Gastroesophageal sphincter (tissue), 4 donors: ENCODE results near the gene SDHC. TPM values are rescaled to one million over a fixed set of nuclear protein-coding genes. Genes with fewer than 3 reads are reported as not detected.

Experiments
- ATAC-seq: fragments of 150-250 bp; one replicate; pipeline ENCODE4 v1.9.1; 2016; ENCODE audit warnings: mild to moderate bottlenecking, moderate library complexity
- H3K27ac ChIP-seq, 4 donors: fragments of 200-600 bp; sonication (generic) in 3 of 4; 1 replicate in 3 of 4; 2 replicates in 1 of 4; pipeline ENCODE4 v1.5.1; 2016 to 2019
- H3K27me3 ChIP-seq: fragments of 200-600 bp; sonication (generic); one replicate; pipeline ENCODE4 v1.5.1; 2019
- H3K36me3 ChIP-seq, 2 donors: fragments of 200-600 bp; sonication (generic); one replicate each; pipeline ENCODE4 v1.5.1; 2019; ENCODE audit warnings: control low read depth in 1 of 2
- H3K4me1 ChIP-seq, 3 donors: fragments of 200-600 bp; sonication (generic); 1 replicate in 2 of 3; 2 replicates in 1 of 3; pipeline ENCODE4 v1.5.1; 2016 to 2019; ENCODE audit warnings: control low read depth in 2 of 3
- H3K4me3 ChIP-seq, 2 donors: fragments of 200-600 bp; sonication (generic); one replicate each; pipeline ENCODE4 v1.5.1; 2019; ENCODE audit warnings: mild to moderate bottlenecking in 1 of 2, moderate library complexity in 1 of 2
- H3K9me3 ChIP-seq, 3 donors: fragments of 200-600 bp; sonication (generic); one replicate each; pipeline ENCODE4 v1.5.1; 2017 to 2019; ENCODE audit warnings: control low read depth in 2 of 3
- EP300 ChIP-seq: sonication (generic); formaldehyde crosslinking; IDR thresholded peaks from one replicate; pipeline ENCODE4 v1.6.1; 2017; ENCODE audit warnings: antibody characterized with exemption, mild to moderate bottlenecking
- POLR2A ChIP-seq, 2 donors: fragments of 450-650 bp; IDR thresholded peaks; one replicate each; pipeline ENCODE4 v1.6.1; 2017; ENCODE audit warnings: antibody characterized with exemption in 2 of 2, mild to moderate bottlenecking in 2 of 2, moderate library complexity in 1 of 2
- POLR2AphosphoS5 ChIP-seq: sonication (generic); formaldehyde crosslinking; IDR thresholded peaks from one replicate; pipeline ENCODE4 v1.6.1; 2017; ENCODE audit warnings: antibody characterized with exemption
- WGBS, 2 donors: methylation state at CpG; one replicate each; pipeline ENCODE4 v1.1.5; 2018; ENCODE audit warnings: low coverage in 1 of 2; 5-methylcytosine and 5-hydroxymethylcytosine counted together
- total RNA-seq, 4 donors: library from RNA; depleted of rRNA; stranded (reverse); fragments of >200 nt; gene quantifications; one replicate each; pipeline ENCODE4 v1.1.0, GENCODE V29; 2016
- TF ChIP-seq, protein P1 (sequence below), 4 experiments: fragments of 200-600 bp in 2 of 4; fragments of 450-650 bp in 2 of 4; sonication (generic) in 1 of 4; IDR thresholded peaks; one replicate each; pipeline ENCODE4 v1.5.1; 2017 to 2019; ENCODE audit warnings: antibody characterized with exemption in 4 of 4, mild to moderate bottlenecking in 2 of 4, moderate library complexity in 2 of 4

The SDHC gene
- total RNA-seq, 4 donors from 2014 or later = 7.5 to 59.1 (median 37.2) TPM

DNA sequence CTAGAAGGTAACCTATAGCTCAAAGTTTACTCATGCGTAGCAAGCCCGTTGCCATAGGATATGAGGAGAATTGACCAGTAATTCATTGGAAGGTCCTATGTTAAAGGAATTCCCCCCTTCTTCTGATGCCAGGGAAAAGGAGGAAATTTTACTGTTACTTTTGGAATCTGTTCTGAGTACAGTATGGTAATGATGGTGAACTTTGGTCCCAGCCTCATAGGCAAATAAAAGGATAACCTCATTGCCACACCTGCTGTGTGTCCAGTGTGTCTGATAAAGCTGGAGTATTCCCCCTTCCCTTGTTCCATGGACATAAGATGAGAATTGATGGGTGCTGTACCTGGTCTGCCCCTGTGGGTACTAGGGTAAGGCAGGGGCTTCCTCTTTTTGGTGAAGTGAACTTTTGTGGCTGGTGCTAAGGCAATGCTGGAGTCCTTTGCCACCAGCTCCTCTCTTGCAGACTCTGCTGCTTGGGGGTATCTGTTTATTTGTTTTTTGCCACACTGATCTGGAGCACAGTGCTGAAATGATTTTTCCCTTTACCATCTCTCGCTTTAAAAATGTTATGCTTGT, 26.6 kb upstream of the SDHC start:
- WGBS, 2 donors = 93 to 94% methylated on average over 1 to 2 of the region's 3 CpGs
- Histone ChIP-seq H3K27ac (no peak overlapping the region), H3K9me3 (no peaks in the 10 kb centered on the region), H3K36me3 (no peaks in the 10 kb centered on the region), H3K4me3 (no peak overlapping the region), H3K27me3 (no peaks in the 10 kb centered on the region), H3K4me1 (no peaks in the 10 kb centered on the region)
- TF ChIP-seq, protein P1, sequence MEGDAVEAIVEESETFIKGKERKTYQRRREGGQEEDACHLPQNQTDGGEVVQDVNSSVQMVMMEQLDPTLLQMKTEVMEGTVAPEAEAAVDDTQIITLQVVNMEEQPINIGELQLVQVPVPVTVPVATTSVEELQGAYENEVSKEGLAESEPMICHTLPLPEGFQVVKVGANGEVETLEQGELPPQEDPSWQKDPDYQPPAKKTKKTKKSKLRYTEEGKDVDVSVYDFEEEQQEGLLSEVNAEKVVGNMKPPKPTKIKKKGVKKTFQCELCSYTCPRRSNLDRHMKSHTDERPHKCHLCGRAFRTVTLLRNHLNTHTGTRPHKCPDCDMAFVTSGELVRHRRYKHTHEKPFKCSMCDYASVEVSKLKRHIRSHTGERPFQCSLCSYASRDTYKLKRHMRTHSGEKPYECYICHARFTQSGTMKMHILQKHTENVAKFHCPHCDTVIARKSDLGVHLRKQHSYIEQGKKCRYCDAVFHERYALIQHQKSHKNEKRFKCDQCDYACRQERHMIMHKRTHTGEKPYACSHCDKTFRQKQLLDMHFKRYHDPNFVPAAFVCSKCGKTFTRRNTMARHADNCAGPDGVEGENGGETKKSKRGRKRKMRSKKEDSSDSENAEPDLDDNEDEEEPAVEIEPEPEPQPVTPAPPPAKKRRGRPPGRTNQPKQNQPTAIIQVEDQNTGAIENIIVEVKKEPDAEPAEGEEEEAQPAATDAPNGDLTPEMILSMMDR (IDR thresholded peaks at IDR 0.05) = no peak
- TF ChIP-seq POLR2AphosphoS5 (no peak), EP300 (no peak), POLR2A (IDR thresholded peaks at IDR 0.05) (no peak)
- no peak for ATAC-seq

GRCh38 chr1:161290779-161291178, 23.4 kb upstream of the SDHC start:
- WGBS, 2 donors = 88 to 100% methylated on average over 1 of the region's 1 CpG
- H3K4me1 ChIP-seq = no peaks in the 10 kb centered on the region
- TF ChIP-seq EP300 (no peak), POLR2A (IDR thresholded peaks at IDR 0.05) (no peak)
- TF ChIP-seq, protein P1 (IDR thresholded peaks at IDR 0.05) = no peak
- no peak for ATAC-seq
- H3K36me3 ChIP-seq = no peaks in the 10 kb centered on the region
- no peaks in the 10 kb centered on the region for H3K9me3 ChIP-seq
- no peak overlapping the region for H3K4me3 ChIP-seq
- H3K27ac ChIP-seq = no peak overlapping the region
- H3K27me3 ChIP-seq = no peaks in the 10 kb centered on the region

DNA sequence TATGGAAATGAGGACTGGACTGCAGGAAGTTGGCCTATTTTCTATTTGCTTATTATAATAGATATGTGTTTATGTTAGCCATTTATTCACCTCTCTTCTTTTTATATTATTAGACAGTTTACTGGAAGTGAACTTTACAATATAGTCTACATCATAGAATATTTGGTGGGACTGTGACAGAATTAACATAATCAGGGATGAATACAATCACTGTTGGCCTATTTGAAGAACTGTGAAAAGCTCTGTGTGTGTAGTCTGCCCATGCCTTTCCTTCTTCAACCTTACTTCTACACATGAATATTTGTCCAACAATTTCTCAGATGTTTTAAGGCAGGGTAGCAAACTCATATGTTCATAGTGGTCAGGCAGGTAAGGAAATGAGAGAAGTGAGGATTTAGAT, 16.8 kb upstream of the SDHC start:
- TF ChIP-seq, protein P1 (IDR thresholded peaks at IDR 0.05) = no peak
- TF ChIP-seq POLR2A (IDR thresholded peaks at IDR 0.05) (no peak), EP300 (no peak), POLR2AphosphoS5 (no peak)
- H3K4me3 ChIP-seq = no peak overlapping the region
- no peaks in the 10 kb centered on the region for H3K9me3 ChIP-seq
- H3K4me1 ChIP-seq = no peaks in the 10 kb centered on the region
- no peak overlapping the region for H3K27ac ChIP-seq
- no peaks in the 10 kb centered on the region for H3K27me3 ChIP-seq
- ATAC-seq = no peak
- no peaks in the 10 kb centered on the region for H3K36me3 ChIP-seq

DNA sequence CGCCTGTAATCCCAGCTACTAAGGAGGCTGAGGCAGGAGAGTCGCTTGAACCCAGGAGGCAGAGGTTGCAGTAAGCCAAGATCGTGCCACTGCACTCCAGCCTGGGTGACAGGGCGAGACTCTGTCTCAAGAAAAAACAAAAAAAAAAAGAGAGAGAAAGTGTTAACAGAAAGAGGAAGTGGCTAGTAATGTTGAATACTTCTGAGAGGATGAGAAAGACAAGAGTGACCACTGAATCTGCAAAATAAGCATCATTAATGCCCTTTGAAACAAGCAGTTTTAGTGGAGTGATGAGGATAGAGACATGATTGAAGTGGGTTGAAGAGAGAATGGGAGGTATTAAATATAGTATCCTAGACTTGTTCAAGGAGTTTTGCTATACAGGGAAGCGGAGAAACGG, 16.1 kb upstream of the SDHC start:
- no peak overlapping the region for H3K27ac ChIP-seq
- WGBS, 2 donors = 82 to 100% methylated on average over 2 to 6 of the region's 6 CpGs
- H3K36me3 ChIP-seq = no peaks in the 10 kb centered on the region
- no peaks in the 10 kb centered on the region for H3K9me3 ChIP-seq
- ATAC-seq = no peak
- no peak overlapping the region for H3K4me3 ChIP-seq
- TF ChIP-seq POLR2A (IDR thresholded peaks at IDR 0.05) = no peak
- H3K4me1 ChIP-seq = no peaks in the 10 kb centered on the region
- no peaks in the 10 kb centered on the region for H3K27me3 ChIP-seq

GRCh38 chr1:161299347-161299746, 14.8 kb upstream of the SDHC start:
- ATAC-seq = no peak
- H3K9me3 ChIP-seq = no peaks in the 10 kb centered on the region
- 93% methylated on average over 7 to 8 of the region's 9 CpGs for WGBS, 2 donors
- no peak overlapping the region for H3K27ac ChIP-seq
- no peaks in the 10 kb centered on the region for H3K27me3 ChIP-seq
- H3K4me1 ChIP-seq = peaks cover 0 to 3% (median 0%) of the 10 kb centered on the region in 3 donors
- H3K36me3 ChIP-seq = no peaks in the 10 kb centered on the region
- no peak overlapping the region for H3K4me3 ChIP-seq
- TF ChIP-seq EP300 (no peak), POLR2A (IDR thresholded peaks at IDR 0.05) (no peak), POLR2AphosphoS5 (no peak)
- TF ChIP-seq, protein P1 (IDR thresholded peaks at IDR 0.05) = no peak
